Measurements from ENCODE around the gene ADGRL3.
"Not testable (repeated sequence)": the region's sequence is repeated elsewhere in the genome, so short reads cannot be mapped to it uniquely, and the experiment has no call there.

Gene ADGRL3

DNA sequence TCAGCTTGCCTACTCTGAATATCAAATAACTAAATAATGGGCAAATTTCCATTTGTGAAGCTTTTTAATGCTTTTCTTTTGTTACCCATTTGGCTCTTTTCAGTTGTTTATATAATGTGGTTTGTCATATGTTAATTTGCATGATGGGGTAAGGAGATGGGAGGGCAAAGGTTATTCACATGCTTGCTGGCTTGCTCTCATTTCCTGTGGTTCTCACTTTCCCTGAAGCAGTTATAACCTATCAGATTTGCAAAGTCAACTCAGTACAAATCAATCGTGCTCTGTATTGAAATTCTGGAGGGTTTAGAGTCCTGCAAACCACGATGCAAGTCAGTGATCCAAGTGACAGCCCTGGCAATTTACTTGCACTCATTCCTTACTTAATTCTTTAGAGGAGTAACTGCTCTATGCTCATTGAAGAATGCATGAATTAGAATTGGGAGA is 711.2 kb downstream of the ADGRL3 start:
- DNase-seq (ENCODE audit: low spot score) = no peak

DNA sequence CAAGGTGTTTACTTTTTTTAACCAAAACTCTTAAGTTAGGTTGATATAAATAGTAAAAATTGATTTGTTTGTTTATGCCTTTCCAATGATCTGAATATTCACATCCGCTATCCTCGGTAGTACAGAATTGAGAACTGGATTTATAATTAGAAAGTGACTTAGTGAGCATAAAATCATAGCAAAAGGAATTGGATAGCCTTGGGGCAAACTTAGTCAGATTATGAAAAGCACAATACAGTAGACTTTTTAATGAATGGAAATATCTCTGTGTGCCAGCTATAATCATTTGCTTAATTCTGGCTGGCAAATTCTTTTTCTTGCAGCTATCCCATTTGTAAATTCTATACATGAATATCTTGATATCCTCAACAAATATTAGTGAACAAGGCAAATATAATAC is 713.5 kb downstream of the ADGRL3 start:
- DNase-seq (ENCODE audit: low spot score) = no peak

DNA sequence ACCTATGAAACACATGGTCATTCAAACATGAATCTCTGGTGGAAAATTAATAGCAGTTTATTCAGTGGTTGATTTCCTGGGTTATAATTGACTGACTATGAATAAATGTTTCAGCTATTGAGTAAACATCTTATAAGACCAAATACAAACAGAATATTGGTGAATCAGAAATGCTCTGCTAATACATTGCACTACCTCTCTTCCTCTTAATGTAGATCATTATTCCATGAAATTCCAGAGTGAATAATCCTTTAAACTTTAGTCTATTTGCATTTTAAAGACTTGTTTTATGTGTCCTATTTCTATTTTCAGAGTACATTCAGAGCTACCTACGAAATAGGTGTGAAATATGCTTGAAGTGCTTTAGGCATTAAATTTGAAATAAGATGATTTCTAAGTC is 715.4 kb downstream of the ADGRL3 start:
- no peak for DNase-seq (ENCODE audit: low spot score)

- no peak for DNase-seq (ENCODE audit: low spot score)
Observed at GRCh38 chr4:61918507-61918906, 718.4 kb downstream of the ADGRL3 start.

GRCh38 chr4:61918987-61919386 is 718.9 kb downstream of the ADGRL3 start:
- no peak for DNase-seq (ENCODE audit: low spot score)

DNA sequence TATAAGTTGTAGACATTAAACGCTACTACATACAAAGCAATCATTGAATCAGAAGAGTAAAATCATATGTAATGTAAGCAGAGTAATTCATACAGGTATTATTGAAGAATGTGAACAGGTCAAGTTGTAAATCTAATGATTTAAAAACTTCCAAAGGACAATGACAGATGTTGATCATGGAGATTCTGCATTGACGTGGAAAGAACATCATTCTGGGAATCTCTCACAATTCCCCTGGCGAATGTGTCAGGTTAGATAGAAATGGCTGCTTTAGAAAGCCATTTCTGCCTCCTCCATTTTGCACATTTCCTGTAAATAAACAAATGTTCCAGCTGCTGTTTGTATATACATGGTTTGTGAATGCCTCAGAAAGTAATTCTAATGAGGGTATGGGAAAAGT is 719.4 kb downstream of the ADGRL3 start:
- DNase-seq (ENCODE audit: low spot score) = no peak

DNA sequence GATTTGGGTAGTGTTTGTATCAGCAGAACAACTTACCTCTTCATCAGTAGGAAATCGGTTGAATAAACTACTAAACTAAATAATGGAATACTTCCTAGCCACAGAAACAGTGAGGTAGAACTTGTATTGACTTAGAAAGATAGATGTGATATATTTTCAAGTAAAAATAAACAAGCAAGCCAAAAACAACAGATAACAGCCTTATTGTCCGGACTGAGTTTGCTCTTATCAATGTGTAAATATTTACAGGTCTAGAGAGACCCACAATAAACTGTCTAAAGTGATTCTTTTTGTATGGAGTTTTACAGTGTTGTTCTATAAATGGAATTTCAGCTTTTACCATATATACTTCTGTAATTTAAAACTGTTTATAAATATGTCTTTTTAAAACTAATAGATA is 721.8 kb downstream of the ADGRL3 start:
- no peak for DNase-seq (ENCODE audit: low spot score)

DNA sequence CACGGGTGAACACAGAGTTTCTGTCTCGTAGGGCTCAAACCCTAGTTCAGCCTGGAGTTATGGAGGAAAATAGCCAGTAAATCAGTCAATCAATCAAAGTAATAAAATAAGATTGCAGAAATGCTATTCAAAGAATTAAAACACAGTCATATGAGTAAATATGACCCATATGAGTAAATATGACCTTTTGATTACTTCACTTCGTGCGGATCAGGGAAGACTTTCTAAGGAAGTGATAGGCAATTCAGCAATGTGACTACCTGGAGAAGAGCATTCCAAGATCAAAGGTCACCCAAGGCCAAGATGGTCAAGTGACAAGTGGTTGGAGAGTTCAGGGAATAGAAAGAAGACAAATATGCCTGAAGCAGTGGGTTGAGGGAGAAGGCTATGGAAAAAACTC is 722.6 kb downstream of the ADGRL3 start:
- no peak for DNase-seq (ENCODE audit: low spot score)

DNA sequence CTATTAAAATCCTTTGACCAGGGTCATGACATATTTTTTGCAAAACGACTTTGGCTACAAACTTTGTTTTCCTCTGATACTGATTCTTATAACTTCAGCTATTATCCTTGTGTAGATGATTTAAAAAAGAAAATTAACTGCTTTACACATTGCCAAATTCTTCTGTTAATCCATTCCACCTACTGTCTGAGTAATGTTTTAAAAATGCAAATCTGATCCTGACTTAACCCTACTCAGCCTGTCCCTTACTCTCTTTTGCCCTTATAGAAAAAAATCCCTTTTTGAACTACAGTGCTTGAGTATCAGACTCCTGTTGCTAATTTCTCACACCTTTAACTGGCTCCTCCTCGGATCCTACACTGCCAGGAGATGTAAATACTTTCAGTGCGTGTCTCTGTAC is 723.1 kb downstream of the ADGRL3 start:
- no peak for DNase-seq (ENCODE audit: low spot score)

DNA sequence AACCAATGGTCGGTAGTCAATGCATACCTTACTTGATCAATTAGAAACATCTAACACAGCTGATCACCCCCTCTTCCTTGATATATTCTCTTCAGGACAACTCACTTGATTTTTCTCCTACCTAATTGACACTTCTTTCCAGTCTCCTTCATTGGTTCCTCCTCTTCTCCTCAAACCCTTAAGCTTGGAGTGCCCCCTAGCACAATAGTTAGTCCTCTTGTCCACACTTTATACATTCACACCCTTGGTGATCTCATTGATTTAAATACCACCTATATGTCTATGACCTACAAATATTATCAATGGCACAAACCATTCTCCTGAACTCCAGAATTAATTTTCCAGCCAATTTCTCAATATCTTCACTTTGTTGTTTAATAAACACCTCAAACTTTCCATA is 724.0 kb downstream of the ADGRL3 start:
- no peak for DNase-seq (ENCODE audit: low spot score)

DNA sequence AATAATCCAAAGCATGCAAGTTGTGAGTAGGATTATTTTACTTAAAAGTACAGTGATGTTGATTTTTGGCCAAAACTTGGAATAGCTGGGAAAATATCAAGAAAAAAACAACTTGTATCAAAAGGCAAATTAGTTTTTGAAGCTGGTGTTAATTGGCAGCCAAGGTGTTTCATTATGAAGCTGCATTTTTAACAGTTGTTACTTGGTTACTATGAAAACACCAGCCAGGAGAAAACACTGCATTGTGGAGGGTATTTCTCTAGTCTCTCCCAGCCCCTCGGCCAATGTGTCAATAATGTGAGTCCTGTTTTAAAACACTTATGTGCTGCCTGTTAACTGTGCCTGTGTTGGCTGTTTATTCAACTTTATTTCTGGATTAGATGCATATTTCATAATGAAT is 733.4 kb downstream of the ADGRL3 start:
- no peak for DNase-seq (ENCODE audit: low spot score)

DNA sequence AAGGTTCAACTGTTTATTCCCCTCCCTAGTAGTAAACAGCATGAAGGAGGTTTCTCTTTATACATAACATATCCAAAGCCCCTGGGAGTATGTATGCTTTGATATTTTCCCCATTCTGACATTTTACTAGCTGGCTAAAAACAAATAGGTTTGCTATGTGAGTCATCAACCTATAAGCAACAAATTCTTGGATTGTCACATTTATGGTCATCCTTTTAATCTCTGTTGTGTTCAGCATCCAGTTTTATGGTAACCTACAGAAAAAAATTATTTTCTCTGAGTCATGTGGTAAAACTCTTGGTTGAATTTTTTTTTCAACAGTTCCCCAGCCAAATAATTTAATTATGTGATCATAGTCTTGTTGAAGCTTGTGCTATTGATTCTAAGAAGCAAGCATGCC is 734.1 kb downstream of the ADGRL3 start:
- no peak for DNase-seq (ENCODE audit: low spot score)

- no peak for DNase-seq (ENCODE audit: low spot score)
Observed at GRCh38 chr4:61938250-61938846, 738.2 kb downstream of the ADGRL3 start.

DNA sequence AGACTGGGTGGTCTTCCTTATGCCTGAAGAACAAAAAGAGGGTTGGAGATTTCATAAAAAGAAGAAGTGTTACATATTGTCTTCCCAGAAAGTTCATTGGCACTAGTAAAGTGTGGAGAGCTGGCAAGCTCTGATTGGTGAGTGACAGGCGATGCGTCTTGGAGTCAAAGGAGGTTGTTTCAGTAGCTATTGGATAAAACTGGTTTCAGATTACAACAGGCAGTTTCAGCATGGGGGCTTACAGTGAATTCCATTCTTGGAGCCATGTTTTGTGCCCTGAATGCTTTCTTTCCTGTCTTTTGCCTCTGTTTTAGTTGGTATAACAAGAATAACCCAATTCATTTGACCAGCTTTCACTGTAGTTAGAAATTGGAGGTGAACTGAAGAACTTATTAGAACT is 750.5 kb downstream of the ADGRL3 start:
- no peak for DNase-seq (ENCODE audit: low spot score)

GRCh38 chr4:61953386-61953785 is 753.3 kb downstream of the ADGRL3 start:
- DNase-seq (ENCODE audit: low spot score) = no peak

GRCh38 chr4:61958591-61958990 is 758.5 kb downstream of the ADGRL3 start:
- DNase-seq (ENCODE audit: low spot score) = no peak

- DNase-seq (ENCODE audit: low spot score) = no peak
Observed at GRCh38 chr4:61959087-61959486, 759.0 kb downstream of the ADGRL3 start.

DNA sequence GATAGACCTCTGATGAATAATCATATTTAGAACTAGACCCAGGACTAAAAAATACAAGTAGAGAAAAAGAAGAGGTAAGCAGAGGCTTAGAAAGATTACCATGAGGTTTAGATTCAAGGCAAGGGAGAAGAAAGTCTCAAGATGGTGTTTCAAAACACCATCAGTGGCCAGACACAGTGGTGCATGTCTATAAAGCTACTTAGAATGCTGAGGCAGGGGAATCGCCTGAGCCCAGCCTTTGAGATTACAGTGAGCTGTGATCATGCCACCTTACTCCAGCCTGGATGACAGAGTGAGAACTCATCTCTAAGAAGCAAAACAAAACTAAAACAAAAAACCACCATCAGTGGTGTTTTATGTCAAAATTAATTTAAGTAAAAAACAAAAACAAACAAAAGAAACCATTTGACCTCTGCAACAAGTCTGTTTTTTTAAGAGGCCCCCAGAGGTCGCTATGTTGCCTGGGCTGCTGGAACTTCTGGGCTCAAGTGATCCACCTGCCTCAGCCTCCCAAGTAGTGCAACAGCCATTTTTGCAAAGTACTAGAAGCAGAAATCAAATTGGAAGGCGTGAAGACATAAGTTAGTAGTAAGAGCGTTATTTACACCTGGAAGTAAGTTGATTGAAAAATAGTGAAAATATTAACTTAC is 784.3 kb downstream of the ADGRL3 start:
- no peak for DNase-seq (ENCODE audit: low spot score)

- DNase-seq (ENCODE audit: low spot score) = no peak
Observed at GRCh38 chr4:61985426-61985825, 785.3 kb downstream of the ADGRL3 start.

DNA sequence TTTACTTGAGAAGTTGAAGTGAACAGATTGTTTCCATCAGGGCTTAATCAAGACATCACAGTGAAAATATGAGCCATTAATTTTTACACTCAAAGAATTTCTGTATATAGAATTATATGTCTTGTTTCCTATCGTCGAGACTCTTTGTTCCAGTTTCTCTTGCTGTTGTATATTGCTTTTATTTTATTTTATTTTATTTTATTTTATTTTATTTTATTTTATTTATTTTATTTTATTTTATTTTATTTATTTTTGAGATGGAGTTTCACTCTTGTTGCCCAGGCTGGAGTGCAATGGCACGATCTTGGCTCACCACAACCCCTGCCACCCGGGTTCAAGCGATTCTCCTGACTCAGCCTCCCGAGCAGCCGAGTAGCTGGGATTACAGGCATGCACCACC is 786.8 kb downstream of the ADGRL3 start:
- not testable (repeated sequence) for DNase-seq (ENCODE audit: low spot score)

- DNase-seq (ENCODE audit: low spot score) = no peak
Observed at GRCh38 chr4:61992351-61992750, 792.2 kb downstream of the ADGRL3 start.

GRCh38 chr4:61994036-61994435 is 793.9 kb downstream of the ADGRL3 start:
- no peak for DNase-seq (ENCODE audit: low spot score)

- DNase-seq (ENCODE audit: low spot score) = no peak
Observed at GRCh38 chr4:61995717-61996340, 795.7 kb downstream of the ADGRL3 start.

GRCh38 chr4:61996943-61997342 is 796.8 kb downstream of the ADGRL3 start:
- no peak for DNase-seq (ENCODE audit: low spot score)
